Liver (tissue), 9 donors: ENCODE measurements around the gene ALK. TPM values are rescaled to one million over a fixed set of nuclear protein-coding genes. Genes with fewer than 3 reads are reported as not detected.

Experiments used
- DNase-seq: peaks from one replicate; pipeline ENCODE4 v3.0.0-alpha.2; 2017; ENCODE audit warnings: low spot score
- H3K27ac ChIP-seq, 2 donors: one replicate each; pipeline ENCODE4 v1.7.0; 2013; ENCODE audit warnings: inconsistent platforms in 2 of 2, low read length in 2 of 2, control low read depth in 1 of 2, low read depth in 1 of 2, mild to moderate bottlenecking in 1 of 2
- H3K27me3 ChIP-seq, 4 donors: one replicate each; pipeline versions ENCODE4 v1.6.1 to v1.7.0; 2013; ENCODE audit warnings: low read length in 3 of 4, inconsistent platforms in 1 of 4, mild to moderate bottlenecking in 1 of 4, moderate library complexity in 1 of 4; ENCODE audit not compliant: control insufficient read depth in 4 of 4, insufficient read depth in 4 of 4
- H3K36me3 ChIP-seq, 4 donors: one replicate each; pipeline versions ENCODE4 v1.6.1 to v1.7.0; 2013; ENCODE audit warnings: low read length in 3 of 4, mild to moderate bottlenecking in 3 of 4, low read depth in 1 of 4, moderate library complexity in 1 of 4; ENCODE audit not compliant: control insufficient read depth in 4 of 4, insufficient read depth in 3 of 4
- H3K4me1 ChIP-seq, 4 donors: one replicate each; pipeline versions ENCODE4 v1.6.1 to v1.7.0; 2013; ENCODE audit warnings: low read length in 3 of 4, mild to moderate bottlenecking in 3 of 4, moderate library complexity in 1 of 4; ENCODE audit not compliant: control insufficient read depth in 4 of 4, insufficient read depth in 4 of 4
- H3K4me3 ChIP-seq, 3 donors: one replicate each; pipeline versions ENCODE4 v1.6.1 to v1.7.0; 2013; ENCODE audit warnings: low read length in 3 of 3, control low read depth in 1 of 3, low read depth in 1 of 3, mild to moderate bottlenecking in 1 of 3
- H3K9ac ChIP-seq, 2 donors: one replicate each; pipeline ENCODE4 v1.7.0; 2013; ENCODE audit warnings: low read length in 2 of 2, mild to moderate bottlenecking in 2 of 2, moderate library complexity in 2 of 2, control low read depth in 1 of 2, low read depth in 1 of 2
- H3K9me3 ChIP-seq, 4 donors: one replicate each; pipeline versions ENCODE4 v1.6.1 to v1.7.0; 2013; ENCODE audit warnings: low read length in 3 of 4; ENCODE audit not compliant: control insufficient read depth in 4 of 4
- ATF3 ChIP-seq: IDR thresholded peaks from 2 replicates; pipeline ENCODE4 v1.6.1; 2016; ENCODE audit warnings: antibody characterized with exemption
- CTCF ChIP-seq: fragments of 150-350 bp; IDR thresholded peaks from 2 replicates; pipeline ENCODE4 v1.5.1; 2017; ENCODE audit warnings: improper control_type of control experiment, low read depth, low read length; ENCODE audit not compliant: missing input control
- EGR1 ChIP-seq, 2 donors: IDR thresholded peaks; 2 replicates each; pipeline ENCODE4 v1.6.1; 2016 to 2018; ENCODE audit warnings: antibody characterized with exemption in 2 of 2, low read depth in 2 of 2
- FOXA1 ChIP-seq: IDR thresholded peaks from 2 replicates; pipeline ENCODE4 v1.6.1; 2016; ENCODE audit warnings: antibody characterized with exemption
- FOXA2 ChIP-seq: IDR thresholded peaks from 2 replicates; pipeline ENCODE4 v1.6.1; 2016; ENCODE audit warnings: antibody characterized with exemption
- GABPA ChIP-seq, 2 donors: IDR thresholded peaks in 1 of 2; conservative IDR thresholded peaks in 1 of 2; 2 replicates each; pipeline ENCODE4 v1.6.1; 2016; ENCODE audit warnings: antibody characterized with exemption in 2 of 2, mild to moderate bottlenecking in 1 of 2, moderate library complexity in 1 of 2
- HNF4A ChIP-seq, 2 donors: conservative IDR thresholded peaks; 2 replicates each; pipeline ENCODE4 v1.6.1; 2016; ENCODE audit warnings: antibody characterized with exemption in 2 of 2, mild to moderate bottlenecking in 2 of 2
- HNF4G ChIP-seq: IDR thresholded peaks from 2 replicates; pipeline ENCODE4 v1.6.1; 2016; ENCODE audit warnings: antibody characterized with exemption
- JUND ChIP-seq, 2 donors: IDR thresholded peaks; 2 replicates each; pipeline ENCODE4 v1.6.1; 2016; ENCODE audit warnings: antibody characterized with exemption in 2 of 2
- MAX ChIP-seq: IDR thresholded peaks from 2 replicates; pipeline ENCODE4 v1.6.1; 2016; ENCODE audit warnings: antibody characterized with exemption
- NR2F2 ChIP-seq: IDR thresholded peaks from 2 replicates; pipeline ENCODE4 v1.6.1; 2016; ENCODE audit warnings: antibody characterized with exemption
- RAD21 ChIP-seq, 2 donors: IDR thresholded peaks; 2 replicates each; pipeline ENCODE4 v1.6.1; 2016; ENCODE audit warnings: antibody characterized with exemption in 2 of 2, mild to moderate bottlenecking in 2 of 2
- REST ChIP-seq: IDR thresholded peaks from 2 replicates; pipeline ENCODE4 v1.6.1; 2016; ENCODE audit warnings: antibody characterized with exemption, mild to moderate bottlenecking
- RXRA ChIP-seq, 2 donors: IDR thresholded peaks; 2 replicates each; pipeline ENCODE4 v1.6.1; 2017 to 2018; ENCODE audit warnings: antibody characterized with exemption in 2 of 2, mild to moderate bottlenecking in 1 of 2
- SP1 ChIP-seq: IDR thresholded peaks from 2 replicates; pipeline ENCODE4 v1.6.1; 2018; ENCODE audit warnings: antibody characterized with exemption, mild to moderate bottlenecking
- TAF1 ChIP-seq: conservative IDR thresholded peaks from 2 replicates; pipeline ENCODE4 v1.6.1; 2016; ENCODE audit warnings: antibody characterized with exemption, mild to moderate bottlenecking
- YY1 ChIP-seq: IDR thresholded peaks from 2 replicates; pipeline ENCODE4 v1.6.1; 2016; ENCODE audit warnings: antibody characterized with exemption, mild to moderate bottlenecking
- ZBTB33 ChIP-seq: IDR thresholded peaks from 2 replicates; pipeline ENCODE4 v1.6.1; 2016; ENCODE audit warnings: antibody characterized with exemption
- WGBS: extraction: QIAGEN DNeasy Blood & Tissue Kit; methylation state at CpG from one replicate; pipeline ENCODE4 v1.1.7; 2013; 5-methylcytosine and 5-hydroxymethylcytosine counted together
- polyA plus RNA-seq, 2 donors: library from polyadenylated mRNA; stranded (reverse) in 1 of 2; unstranded in 1 of 2; fragments of 200-250 nt in 1 of 2; fragments of >200 nt in 1 of 2; fragmentation: Nextera tagmentation in 1 of 2; extraction: Ambion mirVana in 1 of 2; gene quantifications; one replicate each; pipeline versions ENCODE4 v1.2.1 to v1.2.3, GENCODE V29; 2013 to 2015
- total RNA-seq, 2 donors: library from RNA; depleted of rRNA; stranded (reverse); fragments of >200 nt; gene quantifications; one replicate each; pipeline ENCODE4 v1.2.3, GENCODE V29; 2014
- donor health status: healthy.
- donor health status: healthy.
- donor health status: healthy.
- donor health status: healthy.
- donor health status: healthy.

The ALK gene
- total and polyA plus RNA-seq, 4 donors, result under 0.01 TPM; not detected in 3

- Histone ChIP-seq H3K27ac (no peak overlapping the region), H3K9ac (no peak overlapping the region), H3K4me1 (no peaks in the 10 kb centered on the region), H3K36me3 (no peaks in the 10 kb centered on the region), H3K27me3 (no peaks in the 10 kb centered on the region), H3K4me3 (no peak overlapping the region), H3K9me3 (no peaks in the 10 kb centered on the region)
- no peak for DNase-seq
- WGBS, result 93% methylated on average over 3 of the region's 3 CpGs
- TF ChIP-seq FOXA1 (no peak), FOXA2 (no peak), MAX (no peak), NR2F2 (no peak), YY1 (no peak), RAD21 (IDR thresholded peaks at IDR 0.05) (no peak), EGR1 (IDR thresholded peaks at IDR 0.05; ENCODE audit: low read depth in 2 of 2) (no peak), ZBTB33 (no peak), SP1 (no peak), HNF4G (no peak), TAF1 (no peak), HNF4A (conservative IDR thresholded peaks at IDR 0.05) (no peak), CTCF (no peak), ATF3 (no peak)
Measured at GRCh38 chr2:29760008-29760407, 161.4 kb downstream of the ALK start.

- 93% methylated on average over 4 of the region's 4 CpGs for WGBS
- no peak overlapping the region for H3K4me3 ChIP-seq
- no peak for DNase-seq
- H3K27ac ChIP-seq, result no peak overlapping the region
- no peaks in the 10 kb centered on the region for H3K9me3 ChIP-seq
- H3K9ac ChIP-seq, result no peak overlapping the region
- no peaks in the 10 kb centered on the region for H3K36me3 ChIP-seq
- TF ChIP-seq RXRA (IDR thresholded peaks at IDR 0.05) (no peak), YY1 (no peak), NR2F2 (no peak), MAX (no peak), CTCF (no peak), SP1 (no peak), ATF3 (no peak), REST (no peak), FOXA2 (no peak), GABPA (IDR thresholded peaks at IDR 0.05 in 1 of 2, conservative IDR thresholded peaks at IDR 0.05 in 1 of 2) (no peak), TAF1 (no peak), HNF4G (no peak), RAD21 (IDR thresholded peaks at IDR 0.05) (no peak), FOXA1 (no peak), HNF4A (conservative IDR thresholded peaks at IDR 0.05) (no peak), EGR1 (IDR thresholded peaks at IDR 0.05; ENCODE audit: low read depth in 2 of 2) (no peak), JUND (IDR thresholded peaks at IDR 0.05) (no peak), ZBTB33 (no peak)
- H3K27me3 ChIP-seq, result no peaks in the 10 kb centered on the region
- H3K4me1 ChIP-seq, result no peaks in the 10 kb centered on the region
Measured at GRCh38 chr2:29759360-29759759, 162.0 kb downstream of the ALK start.
